HG03039 (cell line): ENCODE results near the gene OR11H7.
"Not testable (repeated sequence)": the region's sequence is repeated elsewhere in the genome, so short reads cannot be mapped to it uniquely, and the experiment has no call there.

Source experiments
- ATAC-seq: cut with Tn5 transposase; IDR thresholded peaks from one replicate; pipeline ENCODE4 v1.9.1; 2021; ENCODE audit warnings: mild to moderate bottlenecking, moderate library complexity; ENCODE audit not compliant: unreplicated experiment

The OR11H7 gene

GRCh38 chr14:20277409-20277808 lies 48.6 kb downstream of the OR11H7 start:
- no peak for ATAC-seq

- ATAC-seq = no peak
Observed at GRCh38 chr14:20278414-20278813, 49.6 kb downstream of the OR11H7 start.

GRCh38 chr14:20280265-20280664 lies 51.5 kb downstream of the OR11H7 start:
- ATAC-seq = not testable (repeated sequence)
